A673 (cell line): ENCODE data around the gene USP17L29.
"Not testable (repeated sequence)": the region's sequence is repeated elsewhere in the genome, so short reads cannot be mapped to it uniquely, and the experiment has no call there.

Experiments
- EZH2 ChIP-seq: fragments of 200-600 bp; sonication (generic); IDR thresholded peaks from 2 replicates; pipeline ENCODE4 v1.6.1; 2017; ENCODE audit warnings: borderline replicate concordance, low read depth, mild to moderate bottlenecking, mixed read lengths, antibody characterized with exemption, low read length; ENCODE audit not compliant: poor library complexity, severe bottlenecking
- TF ChIP-seq, protein P1 (sequence below): fragments of 300-800, 200-600 bp; sonication (generic); conservative IDR thresholded peaks from 2 replicates; pipeline ENCODE4 v1.5.1; 2017; ENCODE audit warnings: low read depth, mild to moderate bottlenecking, antibody characterized with exemption, low read length, moderate library complexity, mixed read lengths

- not testable (repeated sequence) for TF ChIP-seq EZH2
- TF ChIP-seq, protein P1, sequence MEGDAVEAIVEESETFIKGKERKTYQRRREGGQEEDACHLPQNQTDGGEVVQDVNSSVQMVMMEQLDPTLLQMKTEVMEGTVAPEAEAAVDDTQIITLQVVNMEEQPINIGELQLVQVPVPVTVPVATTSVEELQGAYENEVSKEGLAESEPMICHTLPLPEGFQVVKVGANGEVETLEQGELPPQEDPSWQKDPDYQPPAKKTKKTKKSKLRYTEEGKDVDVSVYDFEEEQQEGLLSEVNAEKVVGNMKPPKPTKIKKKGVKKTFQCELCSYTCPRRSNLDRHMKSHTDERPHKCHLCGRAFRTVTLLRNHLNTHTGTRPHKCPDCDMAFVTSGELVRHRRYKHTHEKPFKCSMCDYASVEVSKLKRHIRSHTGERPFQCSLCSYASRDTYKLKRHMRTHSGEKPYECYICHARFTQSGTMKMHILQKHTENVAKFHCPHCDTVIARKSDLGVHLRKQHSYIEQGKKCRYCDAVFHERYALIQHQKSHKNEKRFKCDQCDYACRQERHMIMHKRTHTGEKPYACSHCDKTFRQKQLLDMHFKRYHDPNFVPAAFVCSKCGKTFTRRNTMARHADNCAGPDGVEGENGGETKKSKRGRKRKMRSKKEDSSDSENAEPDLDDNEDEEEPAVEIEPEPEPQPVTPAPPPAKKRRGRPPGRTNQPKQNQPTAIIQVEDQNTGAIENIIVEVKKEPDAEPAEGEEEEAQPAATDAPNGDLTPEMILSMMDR: not testable (repeated sequence)
Measured at GRCh38 chr4:9379881-9380280, 26.4 kb downstream of the USP17L29 start.
